Esophagus squamous epithelium (tissue), 5 donors: ENCODE measurements around the gene RBM10. TPM values are rescaled to one million over a fixed set of nuclear protein-coding genes. Genes with fewer than 3 reads are reported as not detected.

ENCODE experiments used
- DNase-seq: peaks from one replicate; lab custom pipeline; 2025; lab: John Stamatoyannopoulos, UW
- H3K27ac ChIP-seq, 4 donors: fragments of 200-600 bp; sonication (generic); one replicate each; pipeline ENCODE4 v1.5.1; 2016 to 2019; ENCODE audit warnings: mild to moderate bottlenecking in 1 of 4
- H3K27me3 ChIP-seq, 4 donors: fragments of 200-600 bp; sonication (generic); 1 replicate in 3 of 4; 2 replicates in 1 of 4; pipeline versions ENCODE4 v1.5.1 to v1.6.0; 2017 to 2021; ENCODE audit warnings: antibody characterized with exemption in 1 of 4
- H3K36me3 ChIP-seq, 3 donors: fragments of 200-600 bp; sonication (generic); one replicate each; pipeline ENCODE4 v1.5.1; 2016 to 2019
- H3K4me1 ChIP-seq, 3 donors: fragments of 200-600 bp; sonication (generic); one replicate each; pipeline ENCODE4 v1.5.1; 2017 to 2019
- H3K4me3 ChIP-seq, 4 donors: fragments of 200-600 bp; sonication (generic); 1 replicate in 3 of 4; 2 replicates in 1 of 4; pipeline ENCODE4 v1.5.1; 2016 to 2019; ENCODE audit warnings: mild to moderate bottlenecking in 2 of 4, moderate library complexity in 1 of 4
- H3K9me3 ChIP-seq, 3 donors: fragments of 200-600 bp; sonication (generic); one replicate each; pipeline ENCODE4 v1.5.1; 2016 to 2019
- CTCF ChIP-seq, 6 experiments: fragments of 450-650 bp in 4 of 6; fragments of 200-600 bp in 2 of 6; sonication (generic) in 2 of 6; IDR thresholded peaks; one replicate each; pipeline ENCODE4 v1.5.1; 2016 to 2019; ENCODE audit warnings: antibody characterized with exemption in 6 of 6, mild to moderate bottlenecking in 4 of 6, moderate library complexity in 4 of 6
- POLR2A ChIP-seq, 4 donors: fragments of 450-650 bp; IDR thresholded peaks; one replicate each; pipeline ENCODE4 v1.6.1; 2017; ENCODE audit warnings: antibody characterized with exemption in 4 of 4, mild to moderate bottlenecking in 4 of 4, moderate library complexity in 3 of 4
- WGBS, 2 donors: methylation state at CpG; one replicate each; pipeline ENCODE4 v1.1.5; 2018; 5-methylcytosine and 5-hydroxymethylcytosine counted together
- intact Hi-C: fragments of 100-400 bp; cut with DNase I; formaldehyde crosslinking; loops from one replicate; pipeline ENCODE4 v1.15.0; 2022
- total RNA-seq, 4 donors: library from RNA; depleted of rRNA; stranded (reverse); fragments of >200 nt; gene quantifications; one replicate each; pipeline ENCODE4 v1.1.0, GENCODE V29; 2016
- donor health status: DM: yes; HTN: yes; CAD: no.

Gene RBM10
- total RNA-seq, 4 donors from 2014 or later = 28.1 to 35.6 (median 28.6) TPM

GRCh38 chrX:47226531-47227333 lies 81.7 kb downstream of the RBM10 start:
- no peak overlapping the region for H3K4me3 ChIP-seq
- no peak for DNase-seq
- no CpG with 5 or more reads among the region's 19 CpGs for WGBS, 2 donors
- no peaks in the 10 kb centered on the region for H3K9me3 ChIP-seq
- H3K27ac ChIP-seq = no peak overlapping the region
- H3K27me3 ChIP-seq = no peaks in the 10 kb centered on the region
- intact Hi-C loops = no loop called here
- peaks cover 0 to under 1% (median 0%) of the 10 kb centered on the region in 3 donors for H3K4me1 ChIP-seq
- TF ChIP-seq POLR2A (IDR thresholded peaks at IDR 0.05) (no peak), CTCF (IDR thresholded peaks at IDR 0.05) (no peak)
- H3K36me3 ChIP-seq = peaks cover 34 to 71% (median 41%) of the 10 kb centered on the region in 3 donors

GRCh38 chrX:47227334-47227583 lies 82.2 kb downstream of the RBM10 start:
- Histone ChIP-seq H3K27me3 (no peaks in the 10 kb centered on the region), H3K36me3 (peaks cover 34 to 71% (median 41%) of the 10 kb centered on the region in 3 donors), H3K9me3 (no peaks in the 10 kb centered on the region), H3K4me3 (no peak overlapping the region), H3K4me1 (peaks cover 0 to 4% (median 0%) of the 10 kb centered on the region in 3 donors), H3K27ac (no peak overlapping the region)
- 87 to 96% methylated on average over 3 to 7 of the region's 9 CpGs for WGBS, 2 donors
- no peak for DNase-seq
- no peak for TF ChIP-seq POLR2A (IDR thresholded peaks at IDR 0.05)
- TF ChIP-seq CTCF (IDR thresholded peaks at IDR 0.05) = no peak
- intact Hi-C loops = no loop called here

GRCh38 chrX:47228550-47229270 lies 83.7 kb downstream of the RBM10 start:
- H3K36me3 ChIP-seq = peaks cover 26 to 59% (median 37%) of the 10 kb centered on the region in 3 donors
- no peak overlapping the region for H3K27ac ChIP-seq
- peaks cover 0 to 10% (median 0%) of the 10 kb centered on the region in 3 donors for H3K4me1 ChIP-seq
- no peak overlapping the region for H3K4me3 ChIP-seq
- no peaks in the 10 kb centered on the region for H3K27me3 ChIP-seq
- TF ChIP-seq POLR2A (IDR thresholded peaks at IDR 0.05) (no peak), CTCF (IDR thresholded peaks at IDR 0.05) (no peak)
- WGBS, 2 donors = 94 to 100% methylated on average over 1 to 9 of the region's 12 CpGs
- intact Hi-C loops = no loop called here
- no peaks in the 10 kb centered on the region for H3K9me3 ChIP-seq
- DNase-seq = no peak

- Histone ChIP-seq H3K9me3 (no peaks in the 10 kb centered on the region), H3K36me3 (peaks cover 20 to 52% (median 30%) of the 10 kb centered on the region in 3 donors), H3K4me3 (no peak overlapping the region), H3K27me3 (no peaks in the 10 kb centered on the region), H3K27ac (no peak overlapping the region), H3K4me1 (peaks cover 0 to 12% (median 0%) of the 10 kb centered on the region in 3 donors)
- WGBS, 2 donors = 100% methylated on average over 2 of the region's 6 CpGs; no CpG with 5 or more reads in 1 of the 2 donors
- DNase-seq = no peak
- intact Hi-C loops = no loop called here
- no peak for TF ChIP-seq CTCF (IDR thresholded peaks at IDR 0.05)
- no peak for TF ChIP-seq POLR2A (IDR thresholded peaks at IDR 0.05)
Observed at GRCh38 chrX:47229427-47229826, 84.4 kb downstream of the RBM10 start.
